Prostate gland (tissue), 2 donors: ENCODE data around the gene RCN2. TPM values are rescaled to one million over a fixed set of nuclear protein-coding genes. Genes with fewer than 3 reads are reported as not detected.

Experiments used
- DNase-seq: peaks from one replicate; pipeline ENCODE4 v3.0.0-alpha.2; 2019; ENCODE audit warnings: low spot score
- H3K27ac ChIP-seq, 2 donors: fragments of 200-600 bp; sonication (generic); 2 replicates each; pipeline ENCODE4 v1.5.1; 2017 to 2019
- H3K27me3 ChIP-seq: fragments of 200-600 bp; sonication (generic); replicated peaks from 2 replicates; pipeline ENCODE4 v1.5.1; 2019; ENCODE audit not compliant: insufficient read depth
- H3K36me3 ChIP-seq, 2 donors: fragments of 200-600 bp; sonication (generic); 1 replicate in 1 of 2; 2 replicates in 1 of 2; pipeline versions ENCODE4 v1.5.1 to v1.8.1; 2017 to 2019
- H3K4me1 ChIP-seq: fragments of 200-600 bp; sonication (generic); replicated peaks from 2 replicates; pipeline ENCODE4 v1.5.1; 2019
- H3K4me3 ChIP-seq, 2 donors: fragments of 200-600 bp; sonication (generic); 2 replicates each; pipeline ENCODE4 v1.5.1; 2017 to 2019
- H3K9me3 ChIP-seq: fragments of 200-600 bp; sonication (generic); 2 replicates; pipeline ENCODE4 v1.5.1; 2017
- CTCF ChIP-seq, 4 experiments: fragments of 200-600 bp in 2 of 4; fragments of 450-650 bp in 2 of 4; sonication (generic) in 2 of 4; IDR thresholded peaks; 1 replicate in 3 of 4; 2 replicates in 1 of 4; pipeline ENCODE4 v1.5.1; 2016 to 2019; ENCODE audit warnings: antibody characterized with exemption in 4 of 4, mild to moderate bottlenecking in 2 of 4, moderate library complexity in 2 of 4
- POLR2A ChIP-seq: fragments of 450-650 bp; IDR thresholded peaks from one replicate; pipeline ENCODE4 v1.6.1; 2016; ENCODE audit warnings: antibody characterized with exemption, mild to moderate bottlenecking
- POLR2AphosphoS5 ChIP-seq: sonication (generic); formaldehyde crosslinking; IDR thresholded peaks from one replicate; pipeline ENCODE4 v1.6.1; 2017; ENCODE audit warnings: antibody characterized with exemption
- WGBS: methylation state at CpG from one replicate; pipeline ENCODE4 v1.1.5; 2018; 5-methylcytosine and 5-hydroxymethylcytosine counted together
- intact Hi-C: fragments of 100-400 bp; cut with DNase I; formaldehyde crosslinking; loops from one replicate; pipeline ENCODE4 v1.14.2; 2022
- total RNA-seq, 2 donors: library from RNA; depleted of rRNA; stranded (reverse); fragments of >200 nt; gene quantifications; one replicate each; pipeline ENCODE4 v1.1.0, GENCODE V29; 2016

The RCN2 gene
- total RNA-seq, 2 donors from 2014 or later: 31.4 to 49.5 TPM

GRCh38 chr15:76935620-76936019, 4.1 kb downstream of the RCN2 start:
- no peak for DNase-seq
- Histone ChIP-seq H3K4me3 (no peak overlapping the region), H3K27me3 (no peaks in the 10 kb centered on the region), H3K36me3 (no peaks in the 10 kb centered on the region), H3K4me1 (no peaks in the 10 kb centered on the region), H3K27ac (no peak overlapping the region), H3K9me3 (no peaks in the 10 kb centered on the region)
- WGBS: 70% methylated on average over 2 of the region's 2 CpGs
- TF ChIP-seq POLR2AphosphoS5 (no peak), POLR2A (no peak), CTCF (IDR thresholded peaks at IDR 0.05) (no peak)
- intact Hi-C loops: no loop called here

- intact Hi-C loops: no loop called here
- Histone ChIP-seq H3K36me3 (no peaks in the 10 kb centered on the region), H3K4me3 (no peak overlapping the region)
Measured at GRCh38 chr15:76936671-76937070, 5.1 kb downstream of the RCN2 start.

GRCh38 chr15:76938752-76939151, 7.2 kb downstream of the RCN2 start:
- H3K27me3 ChIP-seq: no peaks in the 10 kb centered on the region
- no peaks in the 10 kb centered on the region for H3K9me3 ChIP-seq
- WGBS: 93% methylated on average over 5 of the region's 5 CpGs
- no peak for DNase-seq
- no peaks in the 10 kb centered on the region for H3K36me3 ChIP-seq
- TF ChIP-seq POLR2AphosphoS5 (no peak), CTCF (IDR thresholded peaks at IDR 0.05) (no peak), POLR2A (no peak)
- intact Hi-C loops: no loop called here
- no peaks in the 10 kb centered on the region for H3K4me1 ChIP-seq
- no peak overlapping the region for H3K27ac ChIP-seq
- H3K4me3 ChIP-seq: no peak overlapping the region

More at GRCh38 chr15:76936671-76937070, 5.1 kb downstream of the RCN2 start:
- Histone ChIP-seq H3K4me1 (no peaks in the 10 kb centered on the region), H3K27ac (no peak overlapping the region), H3K27me3 (no peaks in the 10 kb centered on the region), H3K9me3 (no peaks in the 10 kb centered on the region)
- no peak for TF ChIP-seq CTCF (IDR thresholded peaks at IDR 0.05)
- no peak for TF ChIP-seq POLR2A
- no peak for TF ChIP-seq POLR2AphosphoS5
- 90% methylated on average over 3 of the region's 3 CpGs for WGBS
- DNase-seq: no peak

- no peaks in the 10 kb centered on the region for H3K9me3 ChIP-seq
- DNase-seq: no peak
- no peak overlapping the region for H3K27ac ChIP-seq
- no peaks in the 10 kb centered on the region for H3K36me3 ChIP-seq
- no peak for TF ChIP-seq CTCF (IDR thresholded peaks at IDR 0.05)
- intact Hi-C loops: no loop called here
- H3K27me3 ChIP-seq: no peaks in the 10 kb centered on the region
- WGBS: 0% methylated on average over 1 of the region's 1 CpG
- H3K4me1 ChIP-seq: no peaks in the 10 kb centered on the region
- no peak overlapping the region for H3K4me3 ChIP-seq
Measured at GRCh38 chr15:76939715-76940114, 8.2 kb downstream of the RCN2 start.

GRCh38 chr15:76941636-76942035, 10.1 kb downstream of the RCN2 start:
- TF ChIP-seq CTCF (IDR thresholded peaks at IDR 0.05): no peak
- TF ChIP-seq POLR2AphosphoS5: no peak
- no peak for TF ChIP-seq POLR2A
- Histone ChIP-seq H3K9me3 (no peaks in the 10 kb centered on the region), H3K4me1 (no peaks in the 10 kb centered on the region), H3K4me3 (no peak overlapping the region), H3K27me3 (no peaks in the 10 kb centered on the region), H3K36me3 (no peaks in the 10 kb centered on the region), H3K27ac (no peak overlapping the region)
- intact Hi-C loops: no loop called here
- 75% methylated on average over 2 of the region's 2 CpGs for WGBS
- no peak for DNase-seq
